Heart left ventricle (tissue), 16 donors: Measurements from ENCODE around the gene CENPU. TPM values are rescaled to one million over a fixed set of nuclear protein-coding genes. Genes with fewer than 3 reads are reported as not detected.
"Not testable (repeated sequence)": the region's sequence is repeated elsewhere in the genome, so short reads cannot be mapped to it uniquely, and the experiment has no call there.

Experiments
- ATAC-seq, 4 donors: fragments of 200-7000 bp; cut with Tn5 transposase; one replicate each; pipeline ENCODE4 v1.9.1; 2020 to 2022; ENCODE audit warnings: moderate library complexity in 4 of 4, mild to moderate bottlenecking in 3 of 4, moderate number of reproducible peaks in 1 of 4
- DNase-seq, 5 donors: peaks; one replicate each; pipeline ENCODE4 v3.0.0-alpha.2; 2020
- H3K27ac ChIP-seq, 12 donors: fragments of 200-600 bp; sonication (generic) in 4 of 12; one replicate each; pipeline versions ENCODE4 v1.5.0 to v1.8.0; 2016 to 2022; ENCODE audit warnings: mild to moderate bottlenecking in 2 of 12
- H3K27me3 ChIP-seq, 9 donors: fragments of 200-600 bp; sonication (generic) in 2 of 9; one replicate each; pipeline versions ENCODE4 v1.5.1 to v1.8.0; 2016 to 2022; ENCODE audit warnings: mild to moderate bottlenecking in 3 of 9
- H3K36me3 ChIP-seq, 9 donors: fragments of 200-600 bp; sonication (generic) in 2 of 9; one replicate each; pipeline versions ENCODE4 v1.5.0 to v1.8.0; 2018 to 2022; ENCODE audit warnings: mild to moderate bottlenecking in 2 of 9
- H3K4me1 ChIP-seq, 12 donors: fragments of 200-600 bp; sonication (generic) in 4 of 12; one replicate each; pipeline versions ENCODE4 v1.5.0 to v1.8.0; 2016 to 2022; ENCODE audit warnings: mild to moderate bottlenecking in 3 of 12
- H3K4me3 ChIP-seq, 12 donors: fragments of 200-600 bp; sonication (generic) in 4 of 12; one replicate each; pipeline versions ENCODE4 v1.5.0 to v1.8.0; 2017 to 2022; ENCODE audit warnings: mild to moderate bottlenecking in 9 of 12, moderate library complexity in 4 of 12
- H3K9me3 ChIP-seq, 12 donors: fragments of 200-600 bp; sonication (generic) in 4 of 12; one replicate each; pipeline versions ENCODE4 v1.5.0 to v1.8.0; 2016 to 2022; ENCODE audit warnings: mild to moderate bottlenecking in 1 of 12
- POLR2A ChIP-seq, 2 donors: fragments of 450-650 bp; IDR thresholded peaks; one replicate each; pipeline ENCODE4 v1.6.1; 2017; ENCODE audit warnings: antibody characterized with exemption in 2 of 2, mild to moderate bottlenecking in 2 of 2, moderate library complexity in 2 of 2
- WGBS, 4 donors: extraction: QIAGEN DNeasy Blood & Tissue Kit in 2 of 4; methylation state at CpG; one replicate each; pipeline versions ENCODE4 v1.1.5 to v1.1.7; 2013 to 2018; 5-methylcytosine and 5-hydroxymethylcytosine counted together
- intact Hi-C, 10 donors: fragments of 100-400 bp; cut with DNase I; formaldehyde crosslinking; loops; one replicate each; pipeline versions ENCODE4 v1.11.1 to v1.14.2; 2022
- polyA plus RNA-seq, 2 donors: library from polyadenylated mRNA; stranded (reverse); fragments of 200-250 nt; gene quantifications; one replicate each; pipeline ENCODE4 v1.2.3, GENCODE V29; 2013
- total RNA-seq, 9 donors: library from RNA; depleted of rRNA in 2 of 9; stranded (reverse); fragments of >200 nt in 2 of 9; fragmentation: NEBNext Ultra II Directional in 3 of 9; extraction: Animal tissue kit (Norgen Biotek cat#: 25700) in 3 of 9; gene quantifications; one replicate each; pipeline versions ENCODE4 v1.1.0 to v1.2.4, GENCODE V29; 2016 to 2023
- TF ChIP-seq, protein P1 (sequence below), 12 donors: fragments of 200-600 bp; sonication (generic) in 4 of 12; IDR thresholded peaks; one replicate each; pipeline versions ENCODE4 v1.5.0 to v1.8.0; 2018 to 2022; ENCODE audit warnings: antibody characterized with exemption in 12 of 12, mild to moderate bottlenecking in 5 of 12
- donor health status: ischemic (EF 13 %, LVEDD 7.1; RV severe dilation, severe dysfunction).
- donor health status: healthy with polysubstance abuse.
- donor health status: DM: no; HTN: yes; CAD: no.
- donor health status: DM: no; HTN: no; CAD: no.
- donor health status: ischemic (EF 25% LVEDD 6.9; RV normal size, moderate dysfunction).
- donor health status: ischemic (EF 25% LVEDD 5.7; RV mildly dilated, moderate dysfunction).
- donor health status: healthy.
- donor health status: DM: yes; HTN: yes; CAD: no.
- donor health status: ischemic (EF 35%, LVEDD 5.7; RV mildly dilated, moderate dysfunction).
- donor health status: nonischemic (EF 11% LVEDD 7.7; RV severe dilation, severe dysfunction).
- donor health status: DM: yes; HTN: yes; CAD: no.
- donor health status: PGD.
- donor health status: ischemic (EF 29% LVEDD 5.4; RV normal size, mild dysfunction).
- donor health status: nonischemic (EF 23%, LVEDD 6.1; RV moderate dilation, normal function).

Gene CENPU
- total and polyA plus RNA-seq, 11 donors, result 0.36 to 7.1 (median 1.2) TPM

GRCh38 chr4:184664445-184665210 lies 69.3 kb downstream of the CENPU start:
- Histone ChIP-seq H3K9me3 (no peaks in the 10 kb centered on the region), H3K27ac (no peak overlapping the region), H3K27me3 (no peaks in the 10 kb centered on the region), H3K4me3 (no peak overlapping the region), H3K36me3 (peaks cover 0 to 85% (median 49%) of the 10 kb centered on the region in 9 donors), H3K4me1 (peaks cover 0 to 34% (median 6%) of the 10 kb centered on the region in 12 donors)
- ATAC-seq (peak; percentile 51 to 91 (median 78)), DNase-seq (no peak)
- intact Hi-C loops, result no loop called here
- TF ChIP-seq POLR2A (IDR thresholded peaks at IDR 0.05), result no peak
- TF ChIP-seq, protein P1, sequence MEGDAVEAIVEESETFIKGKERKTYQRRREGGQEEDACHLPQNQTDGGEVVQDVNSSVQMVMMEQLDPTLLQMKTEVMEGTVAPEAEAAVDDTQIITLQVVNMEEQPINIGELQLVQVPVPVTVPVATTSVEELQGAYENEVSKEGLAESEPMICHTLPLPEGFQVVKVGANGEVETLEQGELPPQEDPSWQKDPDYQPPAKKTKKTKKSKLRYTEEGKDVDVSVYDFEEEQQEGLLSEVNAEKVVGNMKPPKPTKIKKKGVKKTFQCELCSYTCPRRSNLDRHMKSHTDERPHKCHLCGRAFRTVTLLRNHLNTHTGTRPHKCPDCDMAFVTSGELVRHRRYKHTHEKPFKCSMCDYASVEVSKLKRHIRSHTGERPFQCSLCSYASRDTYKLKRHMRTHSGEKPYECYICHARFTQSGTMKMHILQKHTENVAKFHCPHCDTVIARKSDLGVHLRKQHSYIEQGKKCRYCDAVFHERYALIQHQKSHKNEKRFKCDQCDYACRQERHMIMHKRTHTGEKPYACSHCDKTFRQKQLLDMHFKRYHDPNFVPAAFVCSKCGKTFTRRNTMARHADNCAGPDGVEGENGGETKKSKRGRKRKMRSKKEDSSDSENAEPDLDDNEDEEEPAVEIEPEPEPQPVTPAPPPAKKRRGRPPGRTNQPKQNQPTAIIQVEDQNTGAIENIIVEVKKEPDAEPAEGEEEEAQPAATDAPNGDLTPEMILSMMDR (IDR thresholded peaks at IDR 0.05), result no peak
- WGBS, 4 donors, result 63 to 70% (median 67%) methylated on average over 6 of the region's 6 CpGs

DNA sequence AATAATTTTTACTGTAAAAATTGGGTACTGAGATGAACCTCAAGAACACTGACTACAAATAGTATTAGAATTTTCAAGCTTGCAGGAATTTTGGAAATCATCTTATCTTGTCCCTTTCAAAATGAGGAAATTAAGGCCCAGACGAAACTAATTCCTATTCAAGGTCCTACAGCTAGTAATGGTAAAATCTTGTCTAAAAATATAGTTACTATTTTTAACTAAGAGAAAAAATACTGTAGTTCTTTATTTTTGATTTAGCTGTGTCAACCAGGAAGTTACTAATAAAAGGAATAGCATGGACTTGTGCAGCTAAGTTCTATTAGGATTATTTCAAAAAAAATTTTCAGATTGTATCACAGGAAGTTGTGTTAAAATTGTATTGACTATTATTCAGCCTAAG lies 71.7 kb downstream of the CENPU start:
- Histone ChIP-seq H3K9me3 (no peaks in the 10 kb centered on the region), H3K27me3 (no peaks in the 10 kb centered on the region), H3K4me3 (no peak overlapping the region), H3K27ac (no peak overlapping the region), H3K4me1 (peaks cover 0 to 20% (median 6%) of the 10 kb centered on the region in 12 donors), H3K36me3 (peaks cover 0 to 71% (median 36%) of the 10 kb centered on the region in 9 donors)
- DNase-seq (no peak), ATAC-seq (no peak)
- intact Hi-C loops, result no loop called here
- no peak for TF ChIP-seq POLR2A (IDR thresholded peaks at IDR 0.05)
- TF ChIP-seq, protein P1 (IDR thresholded peaks at IDR 0.05), result no peak
- WGBS, 4 donors, result 20 to 51% (median 28%) methylated on average over 1 of the region's 1 CpG

- TF ChIP-seq, protein P1 (IDR thresholded peaks at IDR 0.05), result no peak
- no peak for TF ChIP-seq POLR2A (IDR thresholded peaks at IDR 0.05)
- H3K36me3 ChIP-seq, result peaks cover 0 to 64% (median 25%) of the 10 kb centered on the region in 9 donors
- ATAC-seq (no peak), DNase-seq (no peak)
- H3K4me1 ChIP-seq, result peaks cover 0 to 26% (median 6%) of the 10 kb centered on the region in 12 donors
- no peak overlapping the region for H3K27ac ChIP-seq
- no peaks in the 10 kb centered on the region for H3K9me3 ChIP-seq
- H3K27me3 ChIP-seq, result no peaks in the 10 kb centered on the region
- intact Hi-C loops, result no loop called here
- H3K4me3 ChIP-seq, result no peak overlapping the region
Measured at GRCh38 chr4:184660978-184661377, 72.9 kb downstream of the CENPU start.

DNA sequence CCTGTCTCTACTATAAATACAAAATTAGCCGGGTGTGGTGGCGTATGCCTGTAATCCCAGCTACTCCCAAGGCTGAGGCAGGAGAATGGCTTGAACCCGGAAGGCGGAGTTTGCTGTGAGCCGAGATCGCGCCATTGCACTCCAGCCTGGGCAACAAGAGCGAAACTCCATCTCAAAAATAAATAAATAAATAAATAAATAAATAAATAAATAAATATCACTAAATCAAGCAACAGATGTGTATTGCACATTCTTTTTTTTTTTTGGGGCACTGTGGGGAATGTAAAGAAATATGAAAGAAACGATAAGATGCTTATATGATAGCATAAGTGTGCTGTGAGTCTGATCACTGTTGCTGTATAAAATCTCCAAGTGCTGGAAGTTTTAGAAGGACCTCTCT lies 76.1 kb downstream of the CENPU start:
- ATAC-seq, H3K27me3 ChIP-seq, H3K4me3 ChIP-seq, H3K9me3 ChIP-seq, DNase-seq, H3K27ac ChIP-seq: not testable (repeated sequence)
- Histone ChIP-seq H3K36me3 (peaks cover 0 to 55% (median 19%) of the 10 kb centered on the region in 9 donors), H3K4me1 (peaks cover 0 to 31% (median 7%) of the 10 kb centered on the region in 12 donors)
- 97 to 99% (median 98%) methylated on average over 9 of the region's 9 CpGs for WGBS, 4 donors
- intact Hi-C loops, result loop anchor here in 2 of 10 donors (5.0 to 10.0 kb wide), 2 partner anchors 74 to 167 kb away; partner anchors contain the start of genes ACSL1 (in 1 of the 2) and CENPU (in 1 of the 2)
